Measurements from ENCODE around the gene CTBP1.

DNA sequence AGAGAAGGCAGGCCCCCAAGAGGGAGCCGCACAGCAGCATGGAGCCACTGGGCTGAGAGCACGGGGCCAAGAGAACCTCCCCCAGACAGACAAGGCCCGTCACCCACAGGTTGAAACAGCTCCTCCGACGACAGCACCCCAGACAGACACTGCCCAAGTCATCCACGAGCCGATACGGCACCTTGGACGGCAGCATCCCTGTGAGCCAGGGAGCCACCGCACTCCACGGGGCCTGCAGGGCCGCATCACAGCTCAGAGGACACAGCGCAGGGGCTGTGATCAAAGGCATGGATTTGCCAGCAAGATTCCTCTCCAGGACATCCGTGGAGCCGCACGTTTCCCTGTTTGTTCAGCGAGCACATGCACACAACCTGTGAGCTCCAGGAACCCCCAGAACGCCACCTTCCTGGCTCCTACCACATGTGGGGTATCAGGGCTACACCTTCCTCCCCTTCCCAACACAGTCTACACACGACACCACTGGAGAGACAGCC, 3.9 kb downstream of the CTBP1 start:
- TF ChIP-seq POLR2A (IDR thresholded peaks at IDR 0.05; ENCODE audit: low read length): no peak
- no peak for TF ChIP-seq GATA1 (IDR thresholded peaks at IDR 0.05; ENCODE audit: low read depth, low read length)

All from erythroblast (primary cell).